ENCODE measurements around the gene RAD54L. TPM values are rescaled to one million over a fixed set of nuclear protein-coding genes. Genes with fewer than 3 reads are reported as not detected.
A peak's percentile ranks its signal among the peaks of the same experiment; 100 is the strongest.

The RAD54L gene
- total RNA-seq, 1 experiment from 2014 or later: 54.7 TPM

DNA sequence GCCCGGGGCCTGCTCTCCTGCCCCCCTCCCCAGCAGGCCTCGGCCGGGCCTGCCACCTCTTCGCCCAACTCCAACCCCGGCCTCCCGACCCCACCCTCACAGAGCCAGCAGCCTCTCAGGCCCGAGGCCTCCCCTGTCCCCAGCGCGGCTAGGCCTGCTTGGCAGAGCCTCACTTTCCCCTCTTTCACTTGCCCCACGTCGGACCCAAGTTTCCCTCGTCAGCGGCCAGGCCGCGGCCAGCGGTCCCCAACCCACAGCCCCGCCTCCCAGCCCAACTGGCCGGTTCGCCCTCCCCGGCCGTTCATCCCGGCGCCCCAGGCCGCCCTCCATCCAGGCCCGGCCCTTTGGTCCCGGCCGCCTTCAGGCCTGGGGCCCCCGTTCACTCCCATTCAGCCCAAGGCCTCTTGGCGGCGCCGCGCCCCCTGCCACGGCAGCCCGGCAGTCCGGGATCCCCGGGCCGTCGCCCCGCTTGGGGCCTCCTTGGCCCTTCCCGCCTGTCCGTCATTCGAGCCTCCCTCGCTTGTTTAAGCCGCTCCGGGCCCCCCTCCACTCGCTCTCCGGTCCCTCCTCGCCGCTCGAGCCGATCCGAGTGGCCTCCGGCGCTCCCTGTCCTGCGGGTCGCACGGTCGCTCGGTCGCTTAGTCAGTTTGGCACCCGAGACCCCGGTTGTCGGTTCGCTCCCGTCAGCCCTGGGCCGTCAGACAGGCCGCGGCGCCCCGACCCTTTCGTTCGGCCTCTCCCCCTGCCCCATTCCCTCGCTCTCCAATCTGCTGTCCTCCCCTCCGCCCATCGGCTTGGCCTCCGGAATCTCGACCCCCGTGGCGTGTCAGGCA lies 54.5 kb downstream of the RAD54L start (continued):
- TF ChIP-seq, protein P1, sequence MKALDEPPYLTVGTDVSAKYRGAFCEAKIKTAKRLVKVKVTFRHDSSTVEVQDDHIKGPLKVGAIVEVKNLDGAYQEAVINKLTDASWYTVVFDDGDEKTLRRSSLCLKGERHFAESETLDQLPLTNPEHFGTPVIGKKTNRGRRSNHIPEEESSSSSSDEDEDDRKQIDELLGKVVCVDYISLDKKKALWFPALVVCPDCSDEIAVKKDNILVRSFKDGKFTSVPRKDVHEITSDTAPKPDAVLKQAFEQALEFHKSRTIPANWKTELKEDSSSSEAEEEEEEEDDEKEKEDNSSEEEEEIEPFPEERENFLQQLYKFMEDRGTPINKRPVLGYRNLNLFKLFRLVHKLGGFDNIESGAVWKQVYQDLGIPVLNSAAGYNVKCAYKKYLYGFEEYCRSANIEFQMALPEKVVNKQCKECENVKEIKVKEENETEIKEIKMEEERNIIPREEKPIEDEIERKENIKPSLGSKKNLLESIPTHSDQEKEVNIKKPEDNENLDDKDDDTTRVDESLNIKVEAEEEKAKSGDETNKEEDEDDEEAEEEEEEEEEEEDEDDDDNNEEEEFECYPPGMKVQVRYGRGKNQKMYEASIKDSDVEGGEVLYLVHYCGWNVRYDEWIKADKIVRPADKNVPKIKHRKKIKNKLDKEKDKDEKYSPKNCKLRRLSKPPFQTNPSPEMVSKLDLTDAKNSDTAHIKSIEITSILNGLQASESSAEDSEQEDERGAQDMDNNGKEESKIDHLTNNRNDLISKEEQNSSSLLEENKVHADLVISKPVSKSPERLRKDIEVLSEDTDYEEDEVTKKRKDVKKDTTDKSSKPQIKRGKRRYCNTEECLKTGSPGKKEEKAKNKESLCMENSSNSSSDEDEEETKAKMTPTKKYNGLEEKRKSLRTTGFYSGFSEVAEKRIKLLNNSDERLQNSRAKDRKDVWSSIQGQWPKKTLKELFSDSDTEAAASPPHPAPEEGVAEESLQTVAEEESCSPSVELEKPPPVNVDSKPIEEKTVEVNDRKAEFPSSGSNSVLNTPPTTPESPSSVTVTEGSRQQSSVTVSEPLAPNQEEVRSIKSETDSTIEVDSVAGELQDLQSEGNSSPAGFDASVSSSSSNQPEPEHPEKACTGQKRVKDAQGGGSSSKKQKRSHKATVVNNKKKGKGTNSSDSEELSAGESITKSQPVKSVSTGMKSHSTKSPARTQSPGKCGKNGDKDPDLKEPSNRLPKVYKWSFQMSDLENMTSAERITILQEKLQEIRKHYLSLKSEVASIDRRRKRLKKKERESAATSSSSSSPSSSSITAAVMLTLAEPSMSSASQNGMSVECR (CRISPR knock-in tag; IDR thresholded peaks at IDR 0.05; ENCODE audit: borderline replicate concordance): 0 out of 2 replicates have a peak, but pooled peaks have one; percentile 8
- TF ChIP-seq KAT7 (CRISPR knock-in tag; IDR thresholded peaks at IDR 0.05; ENCODE audit: borderline replicate concordance) (peak; percentile 94), SP1 (CRISPR knock-in tag; conservative IDR thresholded peaks at IDR 0.05) (0 out of 2 replicates have a peak, but pooled peaks have one; percentile 43), CBFB (CRISPR knock-in tag; IDR thresholded peaks at IDR 0.05; ENCODE audit: low read depth) (no peak), FOXJ3 (CRISPR knock-in tag; IDR thresholded peaks at IDR 0.05; ENCODE audit: borderline replicate concordance) (no peak)
- TF ChIP-seq, protein P2, sequence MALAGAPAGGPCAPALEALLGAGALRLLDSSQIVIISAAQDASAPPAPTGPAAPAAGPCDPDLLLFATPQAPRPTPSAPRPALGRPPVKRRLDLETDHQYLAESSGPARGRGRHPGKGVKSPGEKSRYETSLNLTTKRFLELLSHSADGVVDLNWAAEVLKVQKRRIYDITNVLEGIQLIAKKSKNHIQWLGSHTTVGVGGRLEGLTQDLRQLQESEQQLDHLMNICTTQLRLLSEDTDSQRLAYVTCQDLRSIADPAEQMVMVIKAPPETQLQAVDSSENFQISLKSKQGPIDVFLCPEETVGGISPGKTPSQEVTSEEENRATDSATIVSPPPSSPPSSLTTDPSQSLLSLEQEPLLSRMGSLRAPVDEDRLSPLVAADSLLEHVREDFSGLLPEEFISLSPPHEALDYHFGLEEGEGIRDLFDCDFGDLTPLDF (CRISPR knock-in tag; IDR thresholded peaks at IDR 0.05): no peak
- TF ChIP-seq, protein P3, sequence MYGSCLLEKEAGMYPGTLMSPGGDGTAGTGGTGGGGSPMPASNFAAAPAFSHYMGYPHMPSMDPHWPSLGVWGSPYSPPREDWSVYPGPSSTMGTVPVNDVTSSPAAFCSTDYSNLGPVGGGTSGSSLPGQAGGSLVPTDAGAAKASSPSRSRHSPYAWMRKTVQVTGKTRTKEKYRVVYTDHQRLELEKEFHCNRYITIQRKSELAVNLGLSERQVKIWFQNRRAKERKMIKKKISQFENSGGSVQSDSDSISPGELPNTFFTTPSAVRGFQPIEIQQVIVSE (CRISPR knock-in tag; IDR thresholded peaks at IDR 0.05; ENCODE audit: borderline replicate concordance): no peak

DNA sequence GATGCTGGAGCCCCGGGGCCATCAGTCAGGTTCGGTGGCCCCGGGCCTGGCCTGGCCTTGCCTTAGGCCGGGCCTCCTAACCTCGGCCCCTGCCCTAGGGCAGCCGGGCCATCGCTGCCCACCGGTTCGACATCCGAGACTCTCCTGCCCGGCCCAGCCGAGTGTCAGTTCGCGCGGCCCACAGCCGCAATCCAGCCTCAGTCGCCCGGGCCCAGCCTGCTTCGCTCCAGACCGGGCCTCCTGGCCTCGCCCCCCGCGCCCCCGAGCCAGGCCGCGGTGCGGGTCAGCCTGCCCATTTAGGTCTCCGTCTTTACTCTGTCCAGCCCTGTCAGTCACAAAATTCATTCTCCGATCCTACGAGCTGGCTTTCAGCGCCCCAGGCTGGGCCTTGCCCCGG lies 55.1 kb downstream of the RAD54L start:
- POLR2A ChIA-PET: interaction anchor here (0.6 to 2.5 kb wide), 6 partner anchors 9 to 781 kb away, joined by 3 to 13 read pairs (median 4); partner anchors contain the start of genes NSUN4, PRDX1 and RAD54L
- H3K4me1 Mint-ChIP-seq: peaks cover 57% of the 10 kb centered on the region
- DNase-seq (ENCODE audit: low spot score): peak; percentile 43
- TF ChIP-seq, protein P4, sequence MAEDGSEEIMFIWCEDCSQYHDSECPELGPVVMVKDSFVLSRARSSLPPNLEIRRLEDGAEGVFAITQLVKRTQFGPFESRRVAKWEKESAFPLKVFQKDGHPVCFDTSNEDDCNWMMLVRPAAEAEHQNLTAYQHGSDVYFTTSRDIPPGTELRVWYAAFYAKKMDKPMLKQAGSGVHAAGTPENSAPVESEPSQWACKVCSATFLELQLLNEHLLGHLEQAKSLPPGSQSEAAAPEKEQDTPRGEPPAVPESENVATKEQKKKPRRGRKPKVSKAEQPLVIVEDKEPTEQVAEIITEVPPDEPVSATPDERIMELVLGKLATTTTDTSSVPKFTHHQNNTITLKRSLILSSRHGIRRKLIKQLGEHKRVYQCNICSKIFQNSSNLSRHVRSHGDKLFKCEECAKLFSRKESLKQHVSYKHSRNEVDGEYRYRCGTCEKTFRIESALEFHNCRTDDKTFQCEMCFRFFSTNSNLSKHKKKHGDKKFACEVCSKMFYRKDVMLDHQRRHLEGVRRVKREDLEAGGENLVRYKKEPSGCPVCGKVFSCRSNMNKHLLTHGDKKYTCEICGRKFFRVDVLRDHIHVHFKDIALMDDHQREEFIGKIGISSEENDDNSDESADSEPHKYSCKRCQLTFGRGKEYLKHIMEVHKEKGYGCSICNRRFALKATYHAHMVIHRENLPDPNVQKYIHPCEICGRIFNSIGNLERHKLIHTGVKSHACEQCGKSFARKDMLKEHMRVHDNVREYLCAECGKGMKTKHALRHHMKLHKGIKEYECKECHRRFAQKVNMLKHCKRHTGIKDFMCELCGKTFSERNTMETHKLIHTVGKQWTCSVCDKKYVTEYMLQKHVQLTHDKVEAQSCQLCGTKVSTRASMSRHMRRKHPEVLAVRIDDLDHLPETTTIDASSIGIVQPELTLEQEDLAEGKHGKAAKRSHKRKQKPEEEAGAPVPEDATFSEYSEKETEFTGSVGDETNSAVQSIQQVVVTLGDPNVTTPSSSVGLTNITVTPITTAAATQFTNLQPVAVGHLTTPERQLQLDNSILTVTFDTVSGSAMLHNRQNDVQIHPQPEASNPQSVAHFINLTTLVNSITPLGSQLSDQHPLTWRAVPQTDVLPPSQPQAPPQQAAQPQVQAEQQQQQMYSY (CRISPR knock-in tag; IDR thresholded peaks at IDR 0.05): no peak
- TF ChIP-seq TCF7 (CRISPR knock-in tag; IDR thresholded peaks at IDR 0.05; ENCODE audit: low read depth): no peak
- no peak for TF ChIP-seq GABPB1 (CRISPR knock-in tag; IDR thresholded peaks at IDR 0.05)
- TF ChIP-seq, protein P5, sequence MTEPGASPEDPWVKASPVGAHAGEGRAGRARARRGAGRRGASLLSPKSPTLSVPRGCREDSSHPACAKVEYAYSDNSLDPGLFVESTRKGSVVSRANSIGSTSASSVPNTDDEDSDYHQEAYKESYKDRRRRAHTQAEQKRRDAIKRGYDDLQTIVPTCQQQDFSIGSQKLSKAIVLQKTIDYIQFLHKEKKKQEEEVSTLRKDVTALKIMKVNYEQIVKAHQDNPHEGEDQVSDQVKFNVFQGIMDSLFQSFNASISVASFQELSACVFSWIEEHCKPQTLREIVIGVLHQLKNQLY (CRISPR knock-in tag; IDR thresholded peaks at IDR 0.05): no peak
- no peak for TF ChIP-seq ATF1 (CRISPR knock-in tag; IDR thresholded peaks at IDR 0.05)
- TF ChIP-seq CREB1 (CRISPR knock-in tag; IDR thresholded peaks at IDR 0.05): peak; percentile 56; the same call in 1 of the 2 replicates
- no peak for TF ChIP-seq PRRX2 (CRISPR knock-in tag; IDR thresholded peaks at IDR 0.05)
- no peak for TF ChIP-seq ELF4 (CRISPR knock-in tag; IDR thresholded peaks at IDR 0.05; ENCODE audit: low read depth)
- TF ChIP-seq, protein P6, sequence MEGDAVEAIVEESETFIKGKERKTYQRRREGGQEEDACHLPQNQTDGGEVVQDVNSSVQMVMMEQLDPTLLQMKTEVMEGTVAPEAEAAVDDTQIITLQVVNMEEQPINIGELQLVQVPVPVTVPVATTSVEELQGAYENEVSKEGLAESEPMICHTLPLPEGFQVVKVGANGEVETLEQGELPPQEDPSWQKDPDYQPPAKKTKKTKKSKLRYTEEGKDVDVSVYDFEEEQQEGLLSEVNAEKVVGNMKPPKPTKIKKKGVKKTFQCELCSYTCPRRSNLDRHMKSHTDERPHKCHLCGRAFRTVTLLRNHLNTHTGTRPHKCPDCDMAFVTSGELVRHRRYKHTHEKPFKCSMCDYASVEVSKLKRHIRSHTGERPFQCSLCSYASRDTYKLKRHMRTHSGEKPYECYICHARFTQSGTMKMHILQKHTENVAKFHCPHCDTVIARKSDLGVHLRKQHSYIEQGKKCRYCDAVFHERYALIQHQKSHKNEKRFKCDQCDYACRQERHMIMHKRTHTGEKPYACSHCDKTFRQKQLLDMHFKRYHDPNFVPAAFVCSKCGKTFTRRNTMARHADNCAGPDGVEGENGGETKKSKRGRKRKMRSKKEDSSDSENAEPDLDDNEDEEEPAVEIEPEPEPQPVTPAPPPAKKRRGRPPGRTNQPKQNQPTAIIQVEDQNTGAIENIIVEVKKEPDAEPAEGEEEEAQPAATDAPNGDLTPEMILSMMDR (IDR thresholded peaks at IDR 0.05): no peak
- TF ChIP-seq CBFB (CRISPR knock-in tag; IDR thresholded peaks at IDR 0.05; ENCODE audit: low read depth): no peak
- TF ChIP-seq, protein P7, sequence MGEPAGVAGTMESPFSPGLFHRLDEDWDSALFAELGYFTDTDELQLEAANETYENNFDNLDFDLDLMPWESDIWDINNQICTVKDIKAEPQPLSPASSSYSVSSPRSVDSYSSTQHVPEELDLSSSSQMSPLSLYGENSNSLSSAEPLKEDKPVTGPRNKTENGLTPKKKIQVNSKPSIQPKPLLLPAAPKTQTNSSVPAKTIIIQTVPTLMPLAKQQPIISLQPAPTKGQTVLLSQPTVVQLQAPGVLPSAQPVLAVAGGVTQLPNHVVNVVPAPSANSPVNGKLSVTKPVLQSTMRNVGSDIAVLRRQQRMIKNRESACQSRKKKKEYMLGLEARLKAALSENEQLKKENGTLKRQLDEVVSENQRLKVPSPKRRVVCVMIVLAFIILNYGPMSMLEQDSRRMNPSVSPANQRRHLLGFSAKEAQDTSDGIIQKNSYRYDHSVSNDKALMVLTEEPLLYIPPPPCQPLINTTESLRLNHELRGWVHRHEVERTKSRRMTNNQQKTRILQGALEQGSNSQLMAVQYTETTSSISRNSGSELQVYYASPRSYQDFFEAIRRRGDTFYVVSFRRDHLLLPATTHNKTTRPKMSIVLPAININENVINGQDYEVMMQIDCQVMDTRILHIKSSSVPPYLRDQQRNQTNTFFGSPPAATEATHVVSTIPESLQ (CRISPR knock-in tag; IDR thresholded peaks at IDR 0.05): no peak

More for the DNA sequence above, 55.1 kb downstream of the RAD54L start:
- peak overlapping the region; percentile 100 for H3K4me3 Mint-ChIP-seq
- no peaks in the 10 kb centered on the region for H3K27me3 Mint-ChIP-seq (ENCODE audit: low read depth)
- H3K27ac Mint-ChIP-seq: no peak overlapping the region
- peaks cover 20% of the 10 kb centered on the region for H3K36me3 Mint-ChIP-seq
- no peaks in the 10 kb centered on the region for H3K9me3 Mint-ChIP-seq
- CTCF ChIA-PET: interaction anchor here (0.6 to 2.3 kb wide), 7 partner anchors 31 to 100 kb away, joined by 3 to 8 read pairs (median 5); partner anchors contain the start of genes NSUN4 and RAD54L
- peak; percentile 4 for ATAC-seq
